Vagina (tissue), 2 donors: ENCODE measurements around the gene OGDH. TPM values are rescaled to one million over a fixed set of nuclear protein-coding genes. Genes with fewer than 3 reads are reported as not detected.

ENCODE experiments used
- DNase-seq, 2 donors: peaks; one replicate each; pipeline ENCODE4 v3.0.0-alpha.2; 2017; ENCODE audit errors: extremely low spot score in 2 of 2
- H3K27ac ChIP-seq: fragments of 200-600 bp; sonication (generic); one replicate; pipeline ENCODE4 v1.5.1; 2019
- H3K27me3 ChIP-seq: fragments of 200-600 bp; sonication (generic); one replicate; pipeline ENCODE4 v1.5.1; 2019
- H3K36me3 ChIP-seq, 2 donors: fragments of 200-600 bp; sonication (generic); one replicate each; pipeline ENCODE4 v1.5.1; 2017 to 2019
- H3K4me1 ChIP-seq: fragments of 200-600 bp; sonication (generic); one replicate; pipeline ENCODE4 v1.5.1; 2019
- H3K4me3 ChIP-seq, 2 donors: fragments of 200-600 bp; sonication (generic); 1 replicate in 1 of 2; 2 replicates in 1 of 2; pipeline ENCODE4 v1.5.1; 2016 to 2019
- H3K9me3 ChIP-seq: fragments of 200-600 bp; sonication (generic); one replicate; pipeline ENCODE4 v1.5.1; 2019
- CTCF ChIP-seq, 3 experiments: fragments of 450-650 bp in 2 of 3; fragments of 200-600 bp in 1 of 3; sonication (generic) in 1 of 3; IDR thresholded peaks; one replicate each; pipeline ENCODE4 v1.5.1; 2017 to 2019; ENCODE audit warnings: antibody characterized with exemption in 3 of 3, mild to moderate bottlenecking in 2 of 3, moderate library complexity in 2 of 3
- POLR2A ChIP-seq, 2 donors: fragments of 450-650 bp; IDR thresholded peaks; one replicate each; pipeline ENCODE4 v1.6.1; 2017; ENCODE audit warnings: antibody characterized with exemption in 2 of 2, mild to moderate bottlenecking in 2 of 2, moderate library complexity in 2 of 2
- POLR2AphosphoS5 ChIP-seq, 2 donors: sonication (generic); formaldehyde crosslinking; IDR thresholded peaks; one replicate each; pipeline ENCODE4 v1.9.0; 2017; ENCODE audit warnings: antibody characterized with exemption in 2 of 2, mild to moderate bottlenecking in 2 of 2, low read depth in 1 of 2; ENCODE audit not compliant: insufficient read depth in 1 of 2
- intact Hi-C: fragments of 100-400 bp; cut with DNase I; formaldehyde crosslinking; loops from one replicate; pipeline ENCODE4 v1.15.1; 2023
- total RNA-seq: library from RNA; depleted of rRNA; stranded (reverse); fragments of >200 nt; gene quantifications from one replicate; pipeline ENCODE4 v1.2.3, GENCODE V29; 2016

OGDH gene
- total RNA-seq, 1 donor from 2014 or later = 80.0 TPM

GRCh38 chr7:44757739-44758138 lies 151.3 kb downstream of the OGDH start:
- no peak overlapping the region for H3K4me3 ChIP-seq
- H3K36me3 ChIP-seq = peaks cover 0 to 59% of the 10 kb centered on the region in 2 donors
- H3K4me1 ChIP-seq = peaks cover 53% of the 10 kb centered on the region
- TF ChIP-seq CTCF (IDR thresholded peaks at IDR 0.05) (no peak), POLR2AphosphoS5 (IDR thresholded peaks at IDR 0.05; ENCODE audit: insufficient read depth in 1 of 2, low read depth in 1 of 2) (no peak), POLR2A (IDR thresholded peaks at IDR 0.05) (no peak)
- H3K9me3 ChIP-seq = no peaks in the 10 kb centered on the region
- no peak overlapping the region for H3K27ac ChIP-seq
- no peak for DNase-seq
- no peaks in the 10 kb centered on the region for H3K27me3 ChIP-seq
- intact Hi-C loops = no loop called here

Other genes starting within 250 kb of the OGDH start
- 48.6 TPM for gene NUDCD3, start 116.0 kb upstream of the OGDH start, total RNA-seq
- 0.49 TPM for gene NPC1L1, start 65.3 kb upstream of the OGDH start, total RNA-seq
- 60.2 TPM for gene DDX56, start 32.7 kb upstream of the OGDH start, total RNA-seq
- gene TMED4, start 24.4 kb upstream of the OGDH start, total RNA-seq = 102 TPM
- 54.3 TPM for gene ZMIZ2, start 142.2 kb downstream of the OGDH start, total RNA-seq
- 1,197 TPM for gene PPIA, start 190.1 kb downstream of the OGDH start, total RNA-seq
- gene H2AZ2, start 241.5 kb downstream of the OGDH start, total RNA-seq = 97.5 TPM